Activated T-cell treated with anti-CD3 and anti-CD28 coated beads for 24 hours (primary cell): ENCODE results near the gene ZNF174.
A peak's percentile ranks its signal among the peaks of the same experiment; 100 is the strongest.

Experiments
- DNase-seq: peaks from one replicate; pipeline ENCODE4 v3.0.0-alpha.2; 2020; ENCODE audit warnings: low read depth

ZNF174 gene

DNA sequence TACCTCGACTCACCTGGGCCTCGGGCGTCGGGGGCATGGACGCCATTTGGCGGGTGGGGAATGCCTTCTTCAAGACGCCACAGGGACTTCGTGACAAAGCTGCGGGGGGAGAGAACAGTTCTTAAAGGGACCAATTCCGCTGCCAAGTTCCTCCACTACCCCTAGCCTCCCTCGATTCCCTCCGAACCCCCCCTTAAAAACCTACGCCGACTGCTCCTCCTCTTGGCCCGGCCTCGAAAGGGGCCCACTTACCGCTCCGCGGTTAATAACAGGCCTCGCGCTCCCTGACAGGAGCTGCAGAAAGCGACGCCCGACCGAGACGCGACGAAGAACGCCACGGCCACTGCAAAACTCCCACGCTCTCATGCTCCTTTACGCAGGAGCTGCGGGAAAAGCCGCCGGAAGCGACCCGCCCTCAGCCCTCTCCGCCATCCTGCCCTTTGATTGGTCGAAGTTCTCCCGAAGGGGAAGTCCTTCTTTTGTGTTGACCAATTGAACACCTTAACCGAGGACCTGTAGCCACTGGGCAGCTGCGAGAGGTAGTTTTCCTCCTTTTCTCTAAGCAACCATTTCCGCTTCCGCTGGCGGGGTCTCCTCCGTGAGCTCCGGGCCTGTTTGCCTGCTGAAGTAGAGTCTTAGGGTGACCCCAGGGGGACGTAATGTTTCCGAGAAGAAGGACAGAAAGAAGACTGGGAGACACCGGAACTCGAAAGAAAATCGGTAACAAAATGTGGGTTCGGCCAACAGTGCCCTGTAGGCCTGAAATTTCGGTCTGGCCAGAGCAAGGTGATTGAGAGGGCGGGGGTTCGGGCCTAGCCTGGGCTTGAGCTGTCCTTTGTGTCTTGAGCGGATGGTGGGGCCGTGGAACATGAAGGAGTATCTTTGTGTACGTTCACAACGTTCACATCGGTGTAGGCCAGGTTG, 42.4 kb downstream of the ZNF174 start, which contains the start of the genes NAA60 and ZNF597:
Gene NAA60 (plus strand): TSS at position 573 of the 924 bp plus-strand sequence. CDS start 32,548 bp downstream, outside the sequence.
Gene ZNF597 (minus strand): TSS at position 397 of the 924 bp plus-strand sequence. CDS start 351 bp downstream, at position 46.
- peak; percentile 74 for DNase-seq

DNA sequence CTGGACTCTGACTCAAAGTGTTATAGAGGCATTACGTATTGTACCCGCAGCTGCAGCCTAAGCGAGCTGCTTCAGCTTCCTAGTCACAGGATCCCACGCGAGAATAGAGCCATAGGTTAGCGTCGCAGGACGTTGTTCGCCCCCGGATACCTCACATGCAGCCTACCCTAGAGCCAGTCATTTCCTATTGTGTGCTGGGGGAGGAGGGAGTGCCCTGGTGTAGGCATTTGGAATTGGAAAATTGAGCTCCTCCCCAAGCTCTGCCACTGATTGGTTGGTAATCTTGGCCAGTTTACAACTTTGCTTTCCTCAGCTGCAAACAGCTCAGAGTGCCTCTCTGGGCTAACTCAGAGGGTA, 43.0 kb downstream of the ZNF174 start:
- no peak for DNase-seq

DNA sequence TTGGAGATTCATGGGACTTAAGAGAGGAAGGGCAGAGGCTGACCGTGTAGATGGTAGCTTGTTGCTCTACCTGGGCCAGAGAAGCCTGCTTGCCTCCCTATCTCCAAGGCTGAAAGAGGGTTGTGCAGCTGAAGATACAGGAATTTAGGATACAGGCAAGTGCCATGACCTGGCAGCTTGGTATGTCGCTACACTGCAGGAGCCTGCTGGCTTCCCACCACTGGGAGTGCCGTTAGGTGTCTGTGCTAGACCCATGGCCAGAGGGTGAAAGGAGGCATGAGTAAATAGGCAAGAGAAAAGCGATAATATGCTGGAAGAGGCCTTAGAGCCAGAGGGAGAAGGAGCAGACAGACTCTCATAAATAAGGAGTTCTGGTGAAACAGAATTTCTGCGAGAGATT, 53.1 kb downstream of the ZNF174 start:
- DNase-seq = no peak

DNA sequence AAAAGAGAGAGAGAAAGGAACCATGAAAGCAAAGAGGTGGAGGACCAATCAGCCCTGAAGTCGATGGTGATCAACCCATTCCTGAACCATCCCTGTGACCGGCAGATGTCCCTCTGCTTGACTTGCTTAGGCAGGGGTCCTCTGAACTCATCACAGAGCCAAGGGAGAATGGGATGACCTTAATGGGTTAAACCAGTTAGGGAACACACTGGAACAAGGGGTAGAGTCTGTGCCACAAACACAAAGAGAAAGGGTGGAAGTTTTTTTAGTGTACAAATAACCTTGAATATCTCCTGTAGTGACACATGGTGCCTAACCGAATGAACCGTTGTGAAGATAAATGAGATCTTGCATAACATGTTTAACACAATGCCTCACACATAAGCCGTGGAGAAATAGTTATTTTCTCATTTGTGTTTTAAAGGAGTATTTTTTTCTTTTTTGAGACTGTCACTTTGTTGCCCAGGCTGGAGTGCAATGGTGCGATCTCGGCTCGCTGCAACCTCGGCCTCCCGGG, 53.7 kb downstream of the ZNF174 start:
- no peak for DNase-seq

DNA sequence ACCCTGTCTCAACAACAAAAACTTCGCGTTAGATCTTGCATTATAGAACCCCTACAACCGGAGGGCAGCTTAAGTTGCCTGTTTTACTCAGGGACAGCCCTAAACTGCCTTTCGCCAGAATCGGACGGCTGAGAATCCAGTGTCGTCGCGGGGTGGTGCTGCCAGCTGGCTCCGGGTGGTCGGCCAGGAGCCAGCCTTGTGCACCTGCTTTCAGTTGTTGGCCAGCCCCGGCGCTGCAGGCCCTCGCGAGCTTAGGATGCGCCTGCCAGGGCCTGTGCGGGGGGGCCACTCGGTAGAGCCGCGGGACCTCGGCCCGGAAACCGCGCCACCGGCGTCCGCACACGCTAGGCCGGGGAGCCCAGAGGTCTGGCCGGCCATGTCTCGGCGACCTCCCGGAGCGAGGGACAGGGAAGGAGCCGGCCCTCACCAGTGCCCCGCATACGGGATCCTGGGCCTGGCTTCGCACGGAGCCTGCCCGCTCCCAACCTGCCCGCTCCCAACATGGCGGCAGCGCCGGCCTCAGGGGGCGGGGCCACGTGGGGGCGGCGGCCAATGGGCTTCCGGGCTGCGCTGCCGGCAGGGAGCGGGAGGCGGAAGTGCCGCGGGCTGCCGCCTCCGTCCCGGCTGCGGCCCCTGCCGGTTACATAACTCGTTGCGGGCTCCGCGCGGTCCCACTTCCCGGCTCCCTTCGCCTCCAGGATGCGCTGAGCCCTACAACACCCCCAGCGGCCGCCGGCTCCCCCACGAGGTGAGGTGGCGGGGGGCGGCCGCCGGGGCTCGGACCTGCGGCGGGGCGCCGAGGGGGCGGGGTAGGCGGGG, 56.6 kb downstream of the ZNF174 start:
- DNase-seq = peak; percentile 87

DNA sequence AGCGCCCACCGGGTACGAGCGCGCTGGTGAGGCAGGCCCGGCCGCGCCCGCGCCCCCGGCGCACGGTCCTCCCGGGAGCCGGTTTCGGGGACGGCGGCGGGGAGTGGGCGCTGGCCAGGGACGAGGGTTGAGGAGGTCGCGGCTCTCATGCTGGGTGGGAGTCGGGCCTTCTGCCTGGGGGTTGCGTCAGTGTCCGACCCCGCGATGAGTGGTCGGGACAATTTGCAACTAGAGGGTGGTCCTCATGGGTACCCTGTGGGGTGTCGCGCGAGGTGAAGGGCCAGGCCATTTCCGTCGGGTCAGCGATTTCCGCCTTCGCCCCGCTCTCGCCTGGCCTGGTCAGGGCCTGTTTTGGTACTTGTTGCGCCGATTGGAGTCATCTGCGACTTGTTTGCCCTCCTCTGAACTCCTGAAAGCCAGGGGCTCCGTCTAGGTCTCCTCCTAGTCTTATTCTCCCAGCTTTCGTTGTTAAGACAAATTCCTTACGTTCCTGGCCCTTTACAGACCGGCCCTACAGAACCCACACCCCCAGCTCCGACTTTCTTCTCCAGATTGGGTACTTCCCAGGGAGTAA, 57.4 kb downstream of the ZNF174 start:
- no peak for DNase-seq

DNA sequence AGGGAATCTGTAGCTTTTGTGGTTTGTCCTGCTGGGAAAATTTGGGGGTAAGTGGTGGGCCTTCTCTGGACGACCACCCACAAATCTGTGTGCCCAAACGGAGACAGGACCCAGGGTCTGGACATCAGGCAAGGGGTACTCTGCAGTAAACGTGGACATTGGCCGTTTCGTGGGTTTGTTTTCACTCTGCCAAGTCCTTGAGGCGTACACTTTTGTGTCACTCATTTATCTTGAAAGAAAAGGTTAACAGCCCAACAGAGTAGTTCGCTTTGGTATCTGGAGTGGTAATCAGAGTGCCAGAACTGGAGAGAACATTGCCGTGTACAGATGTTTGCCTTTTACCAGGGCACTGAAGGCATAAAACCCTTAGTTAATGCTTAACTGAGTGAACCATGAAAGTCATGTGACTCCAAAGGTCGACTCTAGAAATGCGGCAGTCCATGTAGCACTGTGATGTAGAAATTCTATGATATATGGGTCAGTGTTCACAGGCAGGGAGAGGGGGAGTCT, 57.9 kb downstream of the ZNF174 start:
- DNase-seq = no peak
